Liver (tissue), 9 donors: Measurements from ENCODE around the gene PSD4. TPM values are rescaled to one million over a fixed set of nuclear protein-coding genes. Genes with fewer than 3 reads are reported as not detected.

Experiments
- DNase-seq: peaks from one replicate; pipeline ENCODE4 v3.0.0-alpha.2; 2017; ENCODE audit warnings: low spot score
- H3K27ac ChIP-seq, 2 donors: one replicate each; pipeline ENCODE4 v1.7.0; 2013; ENCODE audit warnings: inconsistent platforms in 2 of 2, low read length in 2 of 2, control low read depth in 1 of 2, low read depth in 1 of 2, mild to moderate bottlenecking in 1 of 2
- H3K27me3 ChIP-seq, 4 donors: one replicate each; pipeline versions ENCODE4 v1.6.1 to v1.7.0; 2013; ENCODE audit warnings: low read length in 3 of 4, inconsistent platforms in 1 of 4, mild to moderate bottlenecking in 1 of 4, moderate library complexity in 1 of 4; ENCODE audit not compliant: control insufficient read depth in 4 of 4, insufficient read depth in 4 of 4
- H3K36me3 ChIP-seq, 4 donors: one replicate each; pipeline versions ENCODE4 v1.6.1 to v1.7.0; 2013; ENCODE audit warnings: low read length in 3 of 4, mild to moderate bottlenecking in 3 of 4, low read depth in 1 of 4, moderate library complexity in 1 of 4; ENCODE audit not compliant: control insufficient read depth in 4 of 4, insufficient read depth in 3 of 4
- H3K4me1 ChIP-seq, 4 donors: one replicate each; pipeline versions ENCODE4 v1.6.1 to v1.7.0; 2013; ENCODE audit warnings: low read length in 3 of 4, mild to moderate bottlenecking in 3 of 4, moderate library complexity in 1 of 4; ENCODE audit not compliant: control insufficient read depth in 4 of 4, insufficient read depth in 4 of 4
- H3K4me3 ChIP-seq, 3 donors: one replicate each; pipeline versions ENCODE4 v1.6.1 to v1.7.0; 2013; ENCODE audit warnings: low read length in 3 of 3, control low read depth in 1 of 3, low read depth in 1 of 3, mild to moderate bottlenecking in 1 of 3
- H3K9ac ChIP-seq, 2 donors: one replicate each; pipeline ENCODE4 v1.7.0; 2013; ENCODE audit warnings: low read length in 2 of 2, mild to moderate bottlenecking in 2 of 2, moderate library complexity in 2 of 2, control low read depth in 1 of 2, low read depth in 1 of 2
- H3K9me3 ChIP-seq, 4 donors: one replicate each; pipeline versions ENCODE4 v1.6.1 to v1.7.0; 2013; ENCODE audit warnings: low read length in 3 of 4; ENCODE audit not compliant: control insufficient read depth in 4 of 4
- EGR1 ChIP-seq, 2 donors: IDR thresholded peaks; 2 replicates each; pipeline ENCODE4 v1.6.1; 2016 to 2018; ENCODE audit warnings: antibody characterized with exemption in 2 of 2, low read depth in 2 of 2
- FOXA1 ChIP-seq: IDR thresholded peaks from 2 replicates; pipeline ENCODE4 v1.6.1; 2016; ENCODE audit warnings: antibody characterized with exemption
- FOXA2 ChIP-seq: IDR thresholded peaks from 2 replicates; pipeline ENCODE4 v1.6.1; 2016; ENCODE audit warnings: antibody characterized with exemption
- GABPA ChIP-seq, 2 donors: IDR thresholded peaks in 1 of 2; conservative IDR thresholded peaks in 1 of 2; 2 replicates each; pipeline ENCODE4 v1.6.1; 2016; ENCODE audit warnings: antibody characterized with exemption in 2 of 2, mild to moderate bottlenecking in 1 of 2, moderate library complexity in 1 of 2
- HNF4A ChIP-seq, 2 donors: conservative IDR thresholded peaks; 2 replicates each; pipeline ENCODE4 v1.6.1; 2016; ENCODE audit warnings: antibody characterized with exemption in 2 of 2, mild to moderate bottlenecking in 2 of 2
- HNF4G ChIP-seq: IDR thresholded peaks from 2 replicates; pipeline ENCODE4 v1.6.1; 2016; ENCODE audit warnings: antibody characterized with exemption
- JUND ChIP-seq, 2 donors: IDR thresholded peaks; 2 replicates each; pipeline ENCODE4 v1.6.1; 2016; ENCODE audit warnings: antibody characterized with exemption in 2 of 2
- NR2F2 ChIP-seq: IDR thresholded peaks from 2 replicates; pipeline ENCODE4 v1.6.1; 2016; ENCODE audit warnings: antibody characterized with exemption
- RAD21 ChIP-seq, 2 donors: IDR thresholded peaks; 2 replicates each; pipeline ENCODE4 v1.6.1; 2016; ENCODE audit warnings: antibody characterized with exemption in 2 of 2, mild to moderate bottlenecking in 2 of 2
- RXRA ChIP-seq, 2 donors: IDR thresholded peaks; 2 replicates each; pipeline ENCODE4 v1.6.1; 2017 to 2018; ENCODE audit warnings: antibody characterized with exemption in 2 of 2, mild to moderate bottlenecking in 1 of 2
- SP1 ChIP-seq: IDR thresholded peaks from 2 replicates; pipeline ENCODE4 v1.6.1; 2018; ENCODE audit warnings: antibody characterized with exemption, mild to moderate bottlenecking
- TAF1 ChIP-seq: conservative IDR thresholded peaks from 2 replicates; pipeline ENCODE4 v1.6.1; 2016; ENCODE audit warnings: antibody characterized with exemption, mild to moderate bottlenecking
- YY1 ChIP-seq: IDR thresholded peaks from 2 replicates; pipeline ENCODE4 v1.6.1; 2016; ENCODE audit warnings: antibody characterized with exemption, mild to moderate bottlenecking
- WGBS: extraction: QIAGEN DNeasy Blood & Tissue Kit; methylation state at CpG from one replicate; pipeline ENCODE4 v1.1.7; 2013; 5-methylcytosine and 5-hydroxymethylcytosine counted together
- polyA plus RNA-seq, 2 donors: library from polyadenylated mRNA; stranded (reverse) in 1 of 2; unstranded in 1 of 2; fragments of 200-250 nt in 1 of 2; fragments of >200 nt in 1 of 2; fragmentation: Nextera tagmentation in 1 of 2; extraction: Ambion mirVana in 1 of 2; gene quantifications; one replicate each; pipeline versions ENCODE4 v1.2.1 to v1.2.3, GENCODE V29; 2013 to 2015
- total RNA-seq, 2 donors: library from RNA; depleted of rRNA; stranded (reverse); fragments of >200 nt; gene quantifications; one replicate each; pipeline ENCODE4 v1.2.3, GENCODE V29; 2014
- TF ChIP-seq, protein P1 (sequence below): fragments of 150-350 bp; IDR thresholded peaks from 2 replicates; pipeline ENCODE4 v1.5.1; 2017; ENCODE audit warnings: improper control_type of control experiment, low read depth, low read length; ENCODE audit not compliant: missing input control
- TF ChIP-seq, protein P2 (sequence below): IDR thresholded peaks from 2 replicates; pipeline ENCODE4 v1.6.1; 2016; ENCODE audit warnings: antibody characterized with exemption
- TF ChIP-seq, protein P3 (sequence below): IDR thresholded peaks from 2 replicates; pipeline ENCODE4 v1.6.1; 2016; ENCODE audit warnings: antibody characterized with exemption
- TF ChIP-seq, protein P4 (sequence below): IDR thresholded peaks from 2 replicates; pipeline ENCODE4 v1.6.1; 2016; ENCODE audit warnings: antibody characterized with exemption, mild to moderate bottlenecking
- TF ChIP-seq, protein P5 (sequence below): IDR thresholded peaks from 2 replicates; pipeline ENCODE4 v1.6.1; 2016; ENCODE audit warnings: antibody characterized with exemption
- donor health status: healthy.
- donor health status: healthy.
- donor health status: healthy.
- donor health status: healthy.
- donor health status: healthy.

The PSD4 gene
- total and polyA plus RNA-seq, 4 donors = 16.4 to 83.2 (median 34.4) TPM

DNA sequence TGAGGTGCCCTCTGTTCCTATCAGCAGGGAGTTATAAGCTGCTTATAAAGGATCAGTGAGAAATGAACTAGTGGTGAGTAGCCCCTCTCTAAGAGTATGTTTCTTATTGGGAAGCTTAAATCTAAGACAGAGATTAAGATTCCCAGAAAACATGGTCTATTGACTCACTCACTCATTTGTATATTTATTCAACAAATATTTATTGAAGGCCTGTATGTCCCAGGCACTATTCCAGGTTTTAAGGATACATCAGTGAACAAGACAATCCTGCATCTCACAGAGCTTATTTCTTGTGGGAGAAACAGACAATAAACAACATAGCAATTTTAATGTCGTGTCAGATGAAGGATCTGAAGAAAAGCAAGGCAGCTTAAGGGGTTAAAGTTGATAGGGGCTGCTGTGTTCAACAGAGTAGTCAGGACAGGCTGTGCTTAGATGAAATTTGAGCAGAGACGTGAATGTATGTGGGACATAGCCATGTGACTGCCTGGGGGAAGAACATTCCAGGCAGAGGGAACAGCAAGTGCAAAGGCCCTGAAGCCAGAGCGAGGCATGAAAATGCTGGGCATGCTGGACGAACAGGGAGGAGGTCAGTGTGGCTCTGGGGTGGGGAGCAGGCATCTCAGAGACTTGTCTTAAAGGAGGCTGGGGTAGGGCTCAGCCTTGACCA lies 14.8 kb upstream of the PSD4 start:
- no peak for DNase-seq
- Histone ChIP-seq H3K9ac (peak overlapping the region; percentile 91 to 95), H3K27ac (peak overlapping the region; percentile 95 to 96), H3K4me1 (peaks cover 5 to 45% (median 26%) of the 10 kb centered on the region in 4 donors), H3K4me3 (peak overlapping the region; percentile 91 to 96 (median 95)), H3K9me3 (no peaks in the 10 kb centered on the region), H3K27me3 (no peaks in the 10 kb centered on the region), H3K36me3 (no peaks in the 10 kb centered on the region)
- 51% methylated on average over 4 of the region's 4 CpGs for WGBS
- TF ChIP-seq, protein P1, sequence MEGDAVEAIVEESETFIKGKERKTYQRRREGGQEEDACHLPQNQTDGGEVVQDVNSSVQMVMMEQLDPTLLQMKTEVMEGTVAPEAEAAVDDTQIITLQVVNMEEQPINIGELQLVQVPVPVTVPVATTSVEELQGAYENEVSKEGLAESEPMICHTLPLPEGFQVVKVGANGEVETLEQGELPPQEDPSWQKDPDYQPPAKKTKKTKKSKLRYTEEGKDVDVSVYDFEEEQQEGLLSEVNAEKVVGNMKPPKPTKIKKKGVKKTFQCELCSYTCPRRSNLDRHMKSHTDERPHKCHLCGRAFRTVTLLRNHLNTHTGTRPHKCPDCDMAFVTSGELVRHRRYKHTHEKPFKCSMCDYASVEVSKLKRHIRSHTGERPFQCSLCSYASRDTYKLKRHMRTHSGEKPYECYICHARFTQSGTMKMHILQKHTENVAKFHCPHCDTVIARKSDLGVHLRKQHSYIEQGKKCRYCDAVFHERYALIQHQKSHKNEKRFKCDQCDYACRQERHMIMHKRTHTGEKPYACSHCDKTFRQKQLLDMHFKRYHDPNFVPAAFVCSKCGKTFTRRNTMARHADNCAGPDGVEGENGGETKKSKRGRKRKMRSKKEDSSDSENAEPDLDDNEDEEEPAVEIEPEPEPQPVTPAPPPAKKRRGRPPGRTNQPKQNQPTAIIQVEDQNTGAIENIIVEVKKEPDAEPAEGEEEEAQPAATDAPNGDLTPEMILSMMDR = no peak
- TF ChIP-seq GABPA (IDR thresholded peaks at IDR 0.05 in 1 of 2, conservative IDR thresholded peaks at IDR 0.05 in 1 of 2) (no peak), JUND (IDR thresholded peaks at IDR 0.05) (peak in 1 of 2 donors; percentile 10), EGR1 (IDR thresholded peaks at IDR 0.05; ENCODE audit: low read depth in 2 of 2) (peak in 1 of 2 donors; percentile 3), YY1 (peak; percentile 46), SP1 (peak; percentile 29), HNF4A (conservative IDR thresholded peaks at IDR 0.05) (peak in 1 of 2 donors; percentile 54), FOXA2 (peak; percentile 66), TAF1 (no peak), RAD21 (IDR thresholded peaks at IDR 0.05) (no peak), RXRA (IDR thresholded peaks at IDR 0.05) (peak in 1 of 2 donors; percentile 57), NR2F2 (no peak), HNF4G (no peak), FOXA1 (peak; percentile 13)
- TF ChIP-seq, protein P2, sequence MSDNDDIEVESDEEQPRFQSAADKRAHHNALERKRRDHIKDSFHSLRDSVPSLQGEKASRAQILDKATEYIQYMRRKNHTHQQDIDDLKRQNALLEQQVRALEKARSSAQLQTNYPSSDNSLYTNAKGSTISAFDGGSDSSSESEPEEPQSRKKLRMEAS = peak; percentile 19
- TF ChIP-seq, protein P3, sequence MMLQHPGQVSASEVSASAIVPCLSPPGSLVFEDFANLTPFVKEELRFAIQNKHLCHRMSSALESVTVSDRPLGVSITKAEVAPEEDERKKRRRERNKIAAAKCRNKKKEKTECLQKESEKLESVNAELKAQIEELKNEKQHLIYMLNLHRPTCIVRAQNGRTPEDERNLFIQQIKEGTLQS = no peak
- TF ChIP-seq, protein P4, sequence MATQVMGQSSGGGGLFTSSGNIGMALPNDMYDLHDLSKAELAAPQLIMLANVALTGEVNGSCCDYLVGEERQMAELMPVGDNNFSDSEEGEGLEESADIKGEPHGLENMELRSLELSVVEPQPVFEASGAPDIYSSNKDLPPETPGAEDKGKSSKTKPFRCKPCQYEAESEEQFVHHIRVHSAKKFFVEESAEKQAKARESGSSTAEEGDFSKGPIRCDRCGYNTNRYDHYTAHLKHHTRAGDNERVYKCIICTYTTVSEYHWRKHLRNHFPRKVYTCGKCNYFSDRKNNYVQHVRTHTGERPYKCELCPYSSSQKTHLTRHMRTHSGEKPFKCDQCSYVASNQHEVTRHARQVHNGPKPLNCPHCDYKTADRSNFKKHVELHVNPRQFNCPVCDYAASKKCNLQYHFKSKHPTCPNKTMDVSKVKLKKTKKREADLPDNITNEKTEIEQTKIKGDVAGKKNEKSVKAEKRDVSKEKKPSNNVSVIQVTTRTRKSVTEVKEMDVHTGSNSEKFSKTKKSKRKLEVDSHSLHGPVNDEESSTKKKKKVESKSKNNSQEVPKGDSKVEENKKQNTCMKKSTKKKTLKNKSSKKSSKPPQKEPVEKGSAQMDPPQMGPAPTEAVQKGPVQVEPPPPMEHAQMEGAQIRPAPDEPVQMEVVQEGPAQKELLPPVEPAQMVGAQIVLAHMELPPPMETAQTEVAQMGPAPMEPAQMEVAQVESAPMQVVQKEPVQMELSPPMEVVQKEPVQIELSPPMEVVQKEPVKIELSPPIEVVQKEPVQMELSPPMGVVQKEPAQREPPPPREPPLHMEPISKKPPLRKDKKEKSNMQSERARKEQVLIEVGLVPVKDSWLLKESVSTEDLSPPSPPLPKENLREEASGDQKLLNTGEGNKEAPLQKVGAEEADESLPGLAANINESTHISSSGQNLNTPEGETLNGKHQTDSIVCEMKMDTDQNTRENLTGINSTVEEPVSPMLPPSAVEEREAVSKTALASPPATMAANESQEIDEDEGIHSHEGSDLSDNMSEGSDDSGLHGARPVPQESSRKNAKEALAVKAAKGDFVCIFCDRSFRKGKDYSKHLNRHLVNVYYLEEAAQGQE = peak; percentile 25
- TF ChIP-seq, protein P5, sequence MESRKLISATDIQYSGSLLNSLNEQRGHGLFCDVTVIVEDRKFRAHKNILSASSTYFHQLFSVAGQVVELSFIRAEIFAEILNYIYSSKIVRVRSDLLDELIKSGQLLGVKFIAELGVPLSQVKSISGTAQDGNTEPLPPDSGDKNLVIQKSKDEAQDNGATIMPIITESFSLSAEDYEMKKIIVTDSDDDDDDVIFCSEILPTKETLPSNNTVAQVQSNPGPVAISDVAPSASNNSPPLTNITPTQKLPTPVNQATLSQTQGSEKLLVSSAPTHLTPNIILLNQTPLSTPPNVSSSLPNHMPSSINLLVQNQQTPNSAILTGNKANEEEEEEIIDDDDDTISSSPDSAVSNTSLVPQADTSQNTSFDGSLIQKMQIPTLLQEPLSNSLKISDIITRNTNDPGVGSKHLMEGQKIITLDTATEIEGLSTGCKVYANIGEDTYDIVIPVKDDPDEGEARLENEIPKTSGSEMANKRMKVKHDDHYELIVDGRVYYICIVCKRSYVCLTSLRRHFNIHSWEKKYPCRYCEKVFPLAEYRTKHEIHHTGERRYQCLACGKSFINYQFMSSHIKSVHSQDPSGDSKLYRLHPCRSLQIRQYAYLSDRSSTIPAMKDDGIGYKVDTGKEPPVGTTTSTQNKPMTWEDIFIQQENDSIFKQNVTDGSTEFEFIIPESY = no peak
